ENCODE data around the gene DHTKD1. TPM values are rescaled to one million over a fixed set of nuclear protein-coding genes. Genes with fewer than 3 reads are reported as not detected.

DHTKD1 gene
- total RNA-seq, 2 experiments from 2014 or later, result 5.1 to 5.3 TPM

GRCh38 chr10:12061124-12061523, 7.6 kb upstream of the DHTKD1 start:
- DNase-seq (no peak), ATAC-seq (ENCODE audit: poor library complexity) (no peak)
- no peaks in the 10 kb centered on the region for H3K36me3 ChIP-seq (ENCODE audit: insufficient read depth, low read length)
- H3K9me3 ChIP-seq (ENCODE audit: control insufficient read depth in 1 of 2, insufficient read depth in 1 of 2, low read length in 2 of 2), result no peaks in the 10 kb centered on the region
- no peak overlapping the region for H3K4me3 Mint-ChIP-seq
- H3K36me3 Mint-ChIP-seq (ENCODE audit: low read depth), result no peaks in the 10 kb centered on the region
- H3K9me3 Mint-ChIP-seq, result no peaks in the 10 kb centered on the region
- H3K4me1 ChIP-seq (ENCODE audit: insufficient read depth, low read length), result no peaks in the 10 kb centered on the region
- H3K4me1 Mint-ChIP-seq (ENCODE audit: low read depth), result no peaks in the 10 kb centered on the region
- POLR2A ChIA-PET, result interaction anchor here (0.6 kb wide), 1 partner anchor 19 kb away, joined by 3 read pairs; the partner anchor contains the start of gene UPF2
- H3K27me3 Mint-ChIP-seq, result no peaks in the 10 kb centered on the region
- intact Hi-C loops (cut with DNase I, micrococcal nuclease), result loop anchor here in 1 of 2 experiments (10.0 kb wide), 2 partner anchors 64 to 134 kb away; partner anchors contain the start of genes CDC123, NUDT5 and SEC61A2
- H3K27ac ChIP-seq (ENCODE audit: low read depth in 1 of 2, low read length in 2 of 2), result no peak overlapping the region
- no peak overlapping the region for H3K27ac Mint-ChIP-seq
- H3K4me3 ChIP-seq (ENCODE audit: low read length), result no peak overlapping the region
- CTCF ChIA-PET, result interaction anchor here (0.7 kb wide), 1 partner anchor 1145 kb away, joined by 3 read pairs; no protein-coding TSS in a partner anchor
- no peaks in the 10 kb centered on the region for H3K27me3 ChIP-seq (ENCODE audit: control insufficient read depth in 1 of 2, insufficient read depth in 2 of 2, low read length in 2 of 2)
- no peak for TF ChIP-seq CTCF (IDR thresholded peaks at IDR 0.05)

- no peak overlapping the region for H3K27ac Mint-ChIP-seq
- no peaks in the 10 kb centered on the region for H3K4me1 Mint-ChIP-seq (ENCODE audit: low read depth)
- no peak overlapping the region for H3K4me3 ChIP-seq (ENCODE audit: low read length)
- no peak overlapping the region for H3K4me3 Mint-ChIP-seq
- POLR2A ChIA-PET, result no interaction called here
- no peaks in the 10 kb centered on the region for H3K9me3 ChIP-seq (ENCODE audit: control insufficient read depth in 1 of 2, insufficient read depth in 1 of 2, low read length in 2 of 2)
- intact Hi-C loops (cut with DNase I, micrococcal nuclease), result loop anchor here in 1 of 2 experiments (10.0 kb wide), 2 partner anchors 62 to 132 kb away; partner anchors contain the start of genes CDC123, NUDT5 and SEC61A2
- no peaks in the 10 kb centered on the region for H3K27me3 ChIP-seq (ENCODE audit: control insufficient read depth in 1 of 2, insufficient read depth in 2 of 2, low read length in 2 of 2)
- H3K9me3 Mint-ChIP-seq, result no peaks in the 10 kb centered on the region
- no peaks in the 10 kb centered on the region for H3K36me3 Mint-ChIP-seq (ENCODE audit: low read depth)
- no peak for TF ChIP-seq CTCF (IDR thresholded peaks at IDR 0.05)
- H3K27me3 Mint-ChIP-seq, result no peaks in the 10 kb centered on the region
- no peak for ATAC-seq (ENCODE audit: poor library complexity)
- H3K27ac ChIP-seq (ENCODE audit: low read depth in 1 of 2, low read length in 2 of 2), result no peak overlapping the region
- peaks cover 1% of the 10 kb centered on the region for H3K4me1 ChIP-seq (ENCODE audit: insufficient read depth, low read length)
- no peaks in the 10 kb centered on the region for H3K36me3 ChIP-seq (ENCODE audit: insufficient read depth, low read length)
- CTCF ChIA-PET, result interaction anchor here (1.5 kb wide), 1 partner anchor 18 kb away, joined by 3 read pairs; no protein-coding TSS in a partner anchor
- no peak for DNase-seq
Observed at GRCh38 chr10:12062754-12063482, 5.8 kb upstream of the DHTKD1 start.

- POLR2A ChIA-PET, result no interaction called here
- Histone ChIP-seq H3K36me3 (ENCODE audit: insufficient read depth, low read length) (no peaks in the 10 kb centered on the region), H3K4me1 (ENCODE audit: insufficient read depth, low read length) (peaks cover 7% of the 10 kb centered on the region), H3K9me3 (ENCODE audit: control insufficient read depth in 1 of 2, insufficient read depth in 1 of 2, low read length in 2 of 2) (no peaks in the 10 kb centered on the region), H3K27ac (ENCODE audit: low read depth in 1 of 2, low read length in 2 of 2) (no peak overlapping the region), H3K27me3 (ENCODE audit: control insufficient read depth in 1 of 2, insufficient read depth in 2 of 2, low read length in 2 of 2) (no peaks in the 10 kb centered on the region), H3K4me3 (ENCODE audit: low read length) (no peak overlapping the region)
- ATAC-seq (ENCODE audit: poor library complexity) (no peak), DNase-seq (no peak)
- intact Hi-C loops (cut with DNase I, micrococcal nuclease), result loop anchor here in 1 of 2 experiments (10.0 kb wide), 2 partner anchors 61 to 131 kb away; partner anchors contain the start of genes CDC123, NUDT5 and SEC61A2
- Mint-ChIP-seq H3K4me3 (no peak overlapping the region), H3K9me3 (no peaks in the 10 kb centered on the region), H3K36me3 (ENCODE audit: low read depth) (no peaks in the 10 kb centered on the region), H3K4me1 (ENCODE audit: low read depth) (peaks cover 3% of the 10 kb centered on the region), H3K27ac (no peak overlapping the region), H3K27me3 (no peaks in the 10 kb centered on the region)
- CTCF ChIA-PET, result interaction anchor here (1.5 kb wide), 1 partner anchor 18 kb away, joined by 3 read pairs; no protein-coding TSS in a partner anchor
- TF ChIP-seq CTCF (IDR thresholded peaks at IDR 0.05), result no peak
Observed at GRCh38 chr10:12063483-12063818, 5.3 kb upstream of the DHTKD1 start.

All from CD4-positive, alpha-beta T cell (primary cell).